ENCODE results near the gene FBXW5. TPM values are rescaled to one million over a fixed set of nuclear protein-coding genes. Genes with fewer than 3 reads are reported as not detected.

Gene FBXW5
- total RNA-seq, 2 donors from 2014 or later = 203 to 233 TPM

DNA sequence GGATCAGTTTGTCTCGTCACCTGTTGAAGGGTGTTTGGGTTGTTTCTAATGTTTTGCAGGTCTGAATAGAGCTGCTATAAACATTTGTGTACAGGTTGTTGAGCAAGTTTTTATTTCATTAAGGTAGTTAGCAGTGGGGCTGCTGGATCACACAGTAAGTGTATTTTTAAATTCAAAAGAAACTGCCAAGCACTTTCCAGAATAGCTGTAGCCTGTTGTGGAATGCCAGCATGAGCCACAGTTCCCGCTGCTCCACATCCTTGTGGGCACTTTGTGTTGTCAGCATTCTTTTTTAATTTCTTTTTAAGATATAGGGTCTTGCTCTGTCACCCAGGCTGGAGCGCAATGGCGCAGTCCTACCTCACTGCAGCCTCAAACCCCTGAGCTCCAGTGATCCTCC, 14.5 kb downstream of the FBXW5 start:
- H3K36me3 ChIP-seq = peaks cover 6% of the 10 kb centered on the region
- no peaks in the 10 kb centered on the region for H3K9me3 ChIP-seq
- H3K4me3 ChIP-seq = no peak overlapping the region
- peak overlapping the region; percentile 87 to 88 for H3K27ac ChIP-seq
- no peak for TF ChIP-seq CTCF (IDR thresholded peaks at IDR 0.05)
- no peak for DNase-seq (ENCODE audit: low spot score)
- peaks cover 0 to 45% of the 10 kb centered on the region in 2 donors for H3K4me1 ChIP-seq
- no peaks in the 10 kb centered on the region for H3K27me3 ChIP-seq

DNA sequence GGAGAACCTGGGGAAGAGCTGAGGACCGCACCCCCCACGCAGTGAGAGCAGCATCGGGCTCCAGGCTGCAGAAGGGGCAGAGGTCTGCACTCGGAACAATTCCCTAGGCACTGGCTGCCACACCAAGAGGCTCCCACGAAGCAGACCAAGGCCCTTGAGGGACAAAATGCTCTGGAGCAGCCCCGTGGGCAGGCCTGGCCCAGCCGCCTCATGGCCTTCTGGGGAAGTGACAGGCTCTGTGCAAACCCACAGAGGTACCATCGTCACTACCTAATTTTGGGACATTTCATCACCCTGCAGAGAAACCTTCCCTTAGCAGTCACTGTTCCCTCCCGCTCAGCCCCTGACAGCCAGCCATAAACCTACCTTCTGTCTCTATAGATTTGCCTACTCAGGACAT, 15.9 kb downstream of the FBXW5 start:
- peaks cover 0 to 55% of the 10 kb centered on the region in 2 donors for H3K4me1 ChIP-seq
- peak overlapping the region; percentile 87 to 88 for H3K27ac ChIP-seq
- peak overlapping the region in 1 of 2 donors; percentile 1 for H3K4me3 ChIP-seq
- no peaks in the 10 kb centered on the region for H3K27me3 ChIP-seq
- H3K9me3 ChIP-seq = no peaks in the 10 kb centered on the region
- H3K36me3 ChIP-seq = peaks cover 6% of the 10 kb centered on the region
- TF ChIP-seq CTCF (IDR thresholded peaks at IDR 0.05) = no peak
- no peak for DNase-seq (ENCODE audit: low spot score)

GRCh38 chr9:136927343-136928271, 16.9 kb downstream of the FBXW5 start:
- DNase-seq (ENCODE audit: low spot score) = no peak
- Histone ChIP-seq H3K27me3 (no peaks in the 10 kb centered on the region), H3K27ac (peak overlapping the region; percentile 87 to 88), H3K4me1 (peaks cover 0 to 55% of the 10 kb centered on the region in 2 donors), H3K9me3 (no peaks in the 10 kb centered on the region), H3K36me3 (peaks cover 6% of the 10 kb centered on the region), H3K4me3 (no peak overlapping the region)
- no peak for TF ChIP-seq CTCF (IDR thresholded peaks at IDR 0.05)

DNA sequence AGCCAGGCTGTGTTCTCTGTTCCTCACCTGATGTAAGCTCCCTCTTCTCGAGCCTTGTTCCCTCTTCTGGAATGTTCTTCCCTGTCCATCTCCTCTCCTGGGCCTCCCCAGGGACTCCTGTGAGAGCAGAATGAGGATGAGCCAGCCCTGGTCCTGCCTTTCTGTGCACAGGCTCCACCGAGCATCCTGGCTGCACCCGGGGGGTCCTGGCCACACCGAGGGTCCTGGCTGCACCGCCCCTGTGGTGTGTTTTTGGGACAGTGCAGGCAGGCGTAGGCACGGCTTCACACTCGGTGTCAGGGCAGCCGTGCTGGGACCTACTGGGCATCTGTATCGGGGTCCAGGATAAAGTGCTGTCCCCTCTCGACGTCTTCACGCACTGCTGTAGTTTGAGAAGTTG, 17.8 kb downstream of the FBXW5 start:
- Histone ChIP-seq H3K4me1 (peaks cover 0 to 62% of the 10 kb centered on the region in 2 donors), H3K4me3 (no peak overlapping the region), H3K36me3 (peaks cover 6% of the 10 kb centered on the region), H3K9me3 (no peaks in the 10 kb centered on the region), H3K27me3 (no peaks in the 10 kb centered on the region), H3K27ac (peak overlapping the region in 1 of 2 donors; percentile 88)
- no peak for TF ChIP-seq CTCF (IDR thresholded peaks at IDR 0.05)
- DNase-seq (ENCODE audit: low spot score) = no peak

- Histone ChIP-seq H3K36me3 (peaks cover 6% of the 10 kb centered on the region), H3K27ac (peak overlapping the region in 1 of 2 donors; percentile 66)
Measured at GRCh38 chr9:136926154-136926704, 18.3 kb downstream of the FBXW5 start.

More at GRCh38 chr9:136926154-136926704, 18.3 kb downstream of the FBXW5 start:
- H3K4me3 ChIP-seq = no peak overlapping the region
- no peak for DNase-seq (ENCODE audit: low spot score)
- no peaks in the 10 kb centered on the region for H3K9me3 ChIP-seq
- H3K27me3 ChIP-seq = no peaks in the 10 kb centered on the region
- peaks cover 0 to 67% of the 10 kb centered on the region in 2 donors for H3K4me1 ChIP-seq
- no peak for TF ChIP-seq CTCF (IDR thresholded peaks at IDR 0.05)
